H9 (cell line): Measurements from ENCODE around the gene CRBN. TPM values are rescaled to one million over a fixed set of nuclear protein-coding genes. Genes with fewer than 3 reads are reported as not detected.

Experiments used
- DNase-seq: peaks from one replicate; pipeline ENCODE4 v3.0.0-alpha.2; 2017
- H2AFZ ChIP-seq: one replicate; pipeline ENCODE4 v1.6.1; 2013; ENCODE audit warnings: mild to moderate bottlenecking, low read length, control low read depth, moderate library complexity
- H2AK5ac ChIP-seq: 2 replicates; pipeline ENCODE4 v1.6.1; 2013; ENCODE audit warnings: low read length, control low read depth, mixed read lengths; ENCODE audit not compliant: insufficient read length
- H2BK120ac ChIP-seq: one replicate; pipeline ENCODE4 v1.6.1; 2013; ENCODE audit warnings: low read depth, mild to moderate bottlenecking, low read length, control low read depth, inconsistent platforms; ENCODE audit not compliant: poor library complexity, severe bottlenecking
- H2BK12ac ChIP-seq: 2 replicates; pipeline ENCODE4 v1.6.1; 2013; ENCODE audit warnings: low read length, control low read depth, mixed read lengths, low read depth; ENCODE audit not compliant: insufficient read length
- H2BK15ac ChIP-seq: 2 replicates; pipeline ENCODE4 v1.6.1; 2013; ENCODE audit warnings: low read depth, low read length, control low read depth
- H2BK20ac ChIP-seq: one replicate; pipeline ENCODE4 v1.6.1; 2013; ENCODE audit warnings: low read depth, mild to moderate bottlenecking, low read length, control low read depth, inconsistent platforms; ENCODE audit not compliant: poor library complexity, severe bottlenecking
- H2BK5ac ChIP-seq: 2 replicates; pipeline ENCODE4 v1.6.1; 2013; ENCODE audit warnings: low read length, control low read depth, mixed read lengths; ENCODE audit not compliant: insufficient read length
- H3K14ac ChIP-seq: 2 replicates; pipeline ENCODE4 v1.6.1; 2013; ENCODE audit warnings: low read length, control low read depth; ENCODE audit not compliant: insufficient read depth
- H3K18ac ChIP-seq: 2 replicates; pipeline ENCODE4 v1.6.1; 2013; ENCODE audit warnings: low read depth, mild to moderate bottlenecking, mixed read lengths, low read length, control low read depth; ENCODE audit not compliant: insufficient read length
- H3K23ac ChIP-seq: 2 replicates; pipeline ENCODE4 v1.6.1; 2013; ENCODE audit warnings: low read length, control low read depth, mixed read lengths, low read depth; ENCODE audit not compliant: insufficient read length
- H3K23me2 ChIP-seq: 2 replicates; pipeline ENCODE4 v1.6.1; 2013; ENCODE audit warnings: low read depth, mild to moderate bottlenecking, mixed read lengths, low read length, control low read depth; ENCODE audit not compliant: insufficient read length, poor library complexity, severe bottlenecking
- H3K27ac ChIP-seq: 2 replicates; pipeline ENCODE4 v1.5.1; 2013; ENCODE audit warnings: low read length, control low read depth, mixed read lengths, low read depth; ENCODE audit not compliant: insufficient read length
- H3K27me3 ChIP-seq: 2 replicates; pipeline ENCODE4 v1.6.1; 2013; ENCODE audit warnings: low read length, control low read depth, inconsistent platforms; ENCODE audit not compliant: insufficient read depth
- H3K4ac ChIP-seq: 2 replicates; pipeline ENCODE4 v1.6.1; 2013; ENCODE audit warnings: low read depth, mild to moderate bottlenecking, control low read depth, inconsistent platforms, low read length, moderate library complexity
- H3K4me1 ChIP-seq: 2 replicates; pipeline ENCODE4 v1.6.1; 2013; ENCODE audit warnings: low read length, control low read depth, inconsistent platforms; ENCODE audit not compliant: insufficient read depth
- H3K4me2 ChIP-seq: 2 replicates; pipeline ENCODE4 v1.6.1; 2013; ENCODE audit warnings: low read length, control low read depth, mixed read lengths; ENCODE audit not compliant: insufficient read length, insufficient read depth
- H3K56ac ChIP-seq: 2 replicates; pipeline ENCODE4 v1.6.1; 2013; ENCODE audit warnings: low read depth, mild to moderate bottlenecking, mixed read lengths, low read length, control low read depth; ENCODE audit not compliant: insufficient read length
- H3K79me1 ChIP-seq: 2 replicates; pipeline ENCODE4 v1.6.1; 2013; ENCODE audit warnings: low read depth, mild to moderate bottlenecking, moderate library complexity, low read length, control low read depth, inconsistent platforms; ENCODE audit not compliant: insufficient read depth, poor library complexity, severe bottlenecking
- H3K79me2 ChIP-seq: 2 replicates; pipeline ENCODE4 v1.6.1; 2013; ENCODE audit warnings: low read length, control low read depth, inconsistent platforms; ENCODE audit not compliant: insufficient read depth
- H3K9ac ChIP-seq: 2 replicates; pipeline ENCODE4 v1.6.1; 2013; ENCODE audit warnings: low read length, control low read depth, mixed read lengths; ENCODE audit not compliant: insufficient read length; ENCODE audit errors: extremely low read depth
- H3K9me3 ChIP-seq: one replicate; pipeline ENCODE4 v1.6.1; 2013; ENCODE audit warnings: low read depth, low read length, inconsistent platforms; ENCODE audit not compliant: control insufficient read depth
- H3T11ph ChIP-seq: one replicate; pipeline ENCODE4 v1.6.1; 2013; ENCODE audit warnings: mild to moderate bottlenecking, low read length, control low read depth, inconsistent platforms
- H4K20me1 ChIP-seq: one replicate; pipeline ENCODE4 v1.6.1; 2013; ENCODE audit not compliant: control insufficient read depth, insufficient read length, insufficient read depth
- H4K5ac ChIP-seq: 2 replicates; pipeline ENCODE4 v1.6.1; 2013; ENCODE audit warnings: low read depth, mild to moderate bottlenecking, mixed read lengths, low read length, control low read depth; ENCODE audit not compliant: insufficient read length
- H4K8ac ChIP-seq: replicated peaks from 2 replicates; pipeline ENCODE4 v1.6.1; 2013; ENCODE audit warnings: low read length, control low read depth, mixed read lengths, low read depth; ENCODE audit not compliant: insufficient read length
- H4K91ac ChIP-seq: 2 replicates; pipeline ENCODE4 v1.6.1; 2013; ENCODE audit warnings: low read depth, mild to moderate bottlenecking, moderate library complexity, mixed read lengths, low read length, control low read depth; ENCODE audit not compliant: insufficient read length
- H3K27ac Mint-ChIP-seq, 3 experiments: 2 replicates in 2 of 3; 3 replicates in 1 of 3; pipeline ENCODE4 v1.8.0; 2020 to 2021; ENCODE audit warnings: mixed read lengths in 3 of 3, mild to moderate bottlenecking in 1 of 3, moderate library complexity in 1 of 3
- H3K27me3 Mint-ChIP-seq: 2 replicates; pipeline ENCODE4 v1.8.0; 2021; ENCODE audit warnings: low read depth, mild to moderate bottlenecking, moderate library complexity, mixed read lengths
- H3K36me3 Mint-ChIP-seq, 3 experiments: 2 replicates in 2 of 3; 3 replicates in 1 of 3; pipeline ENCODE4 v1.8.0; 2020 to 2021; ENCODE audit warnings: low read depth in 3 of 3, mixed read lengths in 3 of 3; ENCODE audit not compliant: insufficient read depth in 1 of 3
- H3K4me1 Mint-ChIP-seq, 2 experiments: 2 replicates each; pipeline ENCODE4 v1.8.0; 2020; ENCODE audit warnings: mixed read lengths in 2 of 2
- H3K4me3 Mint-ChIP-seq, 2 experiments: 2 replicates in 1 of 2; 3 replicates in 1 of 2; pipeline ENCODE4 v1.8.0; 2020 to 2021; ENCODE audit warnings: mild to moderate bottlenecking in 2 of 2, mixed read lengths in 2 of 2, moderate library complexity in 1 of 2
- H3K9me3 Mint-ChIP-seq, 2 experiments: 2 replicates in 1 of 2; 3 replicates in 1 of 2; pipeline ENCODE4 v1.8.0; 2020; ENCODE audit warnings: mild to moderate bottlenecking in 2 of 2, mixed read lengths in 2 of 2, moderate library complexity in 1 of 2
- WGBS: extraction: QIAGEN DNeasy Blood & Tissue Kit; methylation state at CpG from one replicate; pipeline ENCODE4 v1.1.7; 2013; ENCODE audit warnings: missing lambda C conversion rate, low lambda C conversion rate, mixed read lengths; ENCODE audit not compliant: insufficient read length; ENCODE audit errors: extremely low coverage; 5-methylcytosine and 5-hydroxymethylcytosine counted together
- total RNA-seq: library from RNA; stranded (reverse); gene quantifications from 2 replicates; pipeline ENCODE4 v1.2.1, GENCODE V29; 2021
- TF ChIP-seq, protein P1 (sequence below): fragments of 200-600 bp; sonication (generic); conservative IDR thresholded peaks from 3 replicates; pipeline ENCODE4 v1.8.0; 2021; ENCODE audit warnings: antibody characterized with exemption, mild to moderate bottlenecking

Gene CRBN
- total RNA-seq, 1 experiment from 2014 or later: 40.2 TPM

DNA sequence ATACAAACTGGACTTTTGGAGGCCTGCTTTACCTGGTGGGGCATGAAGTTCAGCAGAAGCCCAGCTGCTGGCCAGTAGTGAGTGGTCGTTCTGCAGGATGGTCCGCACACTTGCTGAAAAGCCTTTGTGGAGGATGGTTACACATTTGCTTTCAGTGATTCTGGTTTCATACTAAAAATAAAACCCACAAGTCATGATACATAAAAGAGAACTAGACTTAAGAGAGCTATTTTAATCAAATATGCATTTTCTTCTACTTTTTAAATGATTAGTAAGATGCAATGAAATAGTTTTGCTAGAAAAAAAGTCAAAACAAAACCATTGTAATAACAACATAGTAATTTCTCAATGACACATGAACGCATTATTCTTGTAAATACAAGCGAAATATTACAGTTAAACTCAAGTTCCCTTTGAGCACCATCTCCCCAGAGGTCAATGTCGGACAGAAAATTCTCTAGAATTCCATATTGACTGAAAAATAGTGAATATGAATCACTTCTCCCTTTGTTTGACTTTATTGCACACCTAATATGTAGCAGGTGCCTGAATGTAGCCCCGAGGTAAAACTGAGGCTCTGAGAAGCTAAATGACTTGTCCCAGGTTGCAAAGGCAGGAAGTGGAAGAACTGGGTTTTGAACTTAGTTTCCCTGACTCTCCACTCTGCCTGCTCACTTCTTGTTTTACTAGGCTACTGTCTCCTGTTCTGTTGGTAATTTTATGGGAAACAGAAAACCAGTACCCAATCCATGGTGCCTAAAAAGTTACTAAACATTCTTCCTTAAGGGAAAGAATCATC is 77.6 kb downstream of the CRBN start:
- no peaks in the 10 kb centered on the region for H3K9me3 Mint-ChIP-seq
- no peak overlapping the region for H3K14ac ChIP-seq
- no peak overlapping the region for H3K4ac ChIP-seq
- WGBS: no CpG with 5 or more reads among the region's 6 CpGs
- no peaks in the 10 kb centered on the region for H3K27me3 ChIP-seq
- H2BK15ac ChIP-seq: no peak overlapping the region
- H3K23ac ChIP-seq: no peak overlapping the region
- no peaks in the 10 kb centered on the region for H3K23me2 ChIP-seq
- H3K79me2 ChIP-seq: no peaks in the 10 kb centered on the region
- H3K79me1 ChIP-seq: no peaks in the 10 kb centered on the region
- no peak overlapping the region for H2BK120ac ChIP-seq
- no peaks in the 10 kb centered on the region for H3K9me3 ChIP-seq
- H3K4me1 Mint-ChIP-seq: peaks cover 11 to 13% of the 10 kb centered on the region in 2 experiments
- H2BK12ac ChIP-seq: no peak overlapping the region
- H3K56ac ChIP-seq: no peak overlapping the region
- peaks cover 2% of the 10 kb centered on the region; the same call in 1 of the 2 replicates for H3K27me3 Mint-ChIP-seq
- H3K4me2 ChIP-seq: no peak overlapping the region
- no peak overlapping the region for H4K5ac ChIP-seq
- H4K8ac ChIP-seq: no peak overlapping the region
- H3K4me3 Mint-ChIP-seq: no peak overlapping the region
- H2BK5ac ChIP-seq: no peak overlapping the region
- H4K91ac ChIP-seq: no peak overlapping the region
- H3K27ac Mint-ChIP-seq: no peak overlapping the region
- H2AFZ ChIP-seq: no peak overlapping the region
- H3T11ph ChIP-seq: no peak overlapping the region
- TF ChIP-seq, protein P1, sequence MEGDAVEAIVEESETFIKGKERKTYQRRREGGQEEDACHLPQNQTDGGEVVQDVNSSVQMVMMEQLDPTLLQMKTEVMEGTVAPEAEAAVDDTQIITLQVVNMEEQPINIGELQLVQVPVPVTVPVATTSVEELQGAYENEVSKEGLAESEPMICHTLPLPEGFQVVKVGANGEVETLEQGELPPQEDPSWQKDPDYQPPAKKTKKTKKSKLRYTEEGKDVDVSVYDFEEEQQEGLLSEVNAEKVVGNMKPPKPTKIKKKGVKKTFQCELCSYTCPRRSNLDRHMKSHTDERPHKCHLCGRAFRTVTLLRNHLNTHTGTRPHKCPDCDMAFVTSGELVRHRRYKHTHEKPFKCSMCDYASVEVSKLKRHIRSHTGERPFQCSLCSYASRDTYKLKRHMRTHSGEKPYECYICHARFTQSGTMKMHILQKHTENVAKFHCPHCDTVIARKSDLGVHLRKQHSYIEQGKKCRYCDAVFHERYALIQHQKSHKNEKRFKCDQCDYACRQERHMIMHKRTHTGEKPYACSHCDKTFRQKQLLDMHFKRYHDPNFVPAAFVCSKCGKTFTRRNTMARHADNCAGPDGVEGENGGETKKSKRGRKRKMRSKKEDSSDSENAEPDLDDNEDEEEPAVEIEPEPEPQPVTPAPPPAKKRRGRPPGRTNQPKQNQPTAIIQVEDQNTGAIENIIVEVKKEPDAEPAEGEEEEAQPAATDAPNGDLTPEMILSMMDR: no peak
- H3K4me1 ChIP-seq: no peaks in the 10 kb centered on the region
- no peaks in the 10 kb centered on the region for H4K20me1 ChIP-seq
- H2BK20ac ChIP-seq: no peak overlapping the region
- H3K9ac ChIP-seq: no peak overlapping the region
- H2AK5ac ChIP-seq: no peak overlapping the region
- no peak for DNase-seq
- H3K18ac ChIP-seq: no peak overlapping the region
- no peaks in the 10 kb centered on the region for H3K36me3 Mint-ChIP-seq
- no peak overlapping the region for H3K27ac ChIP-seq

Other genes with a start within 250 kb of the CRBN start
- not detected in 2 replicates for gene IL5RA, start 69.3 kb downstream of the CRBN start, total RNA-seq
- 49.2 and 50.1 TPM in 2 replicates for gene TRNT1, start 52.8 kb downstream of the CRBN start, total RNA-seq